GM12892 (cell line): Measurements from ENCODE around the gene LDB3.

Experiments
- POLR2A ChIP-seq: IDR thresholded peaks from 2 replicates; pipeline ENCODE4 v1.6.1; 2011; ENCODE audit warnings: low read depth, low read length, control low read depth
- POLR2AphosphoS5 ChIP-seq: IDR thresholded peaks from 2 replicates; pipeline ENCODE4 v1.6.1; 2011; ENCODE audit warnings: low read depth, low read length, control low read depth
- TAF1 ChIP-seq: IDR thresholded peaks from 2 replicates; pipeline ENCODE4 v1.6.1; 2011; ENCODE audit warnings: low read depth, mild to moderate bottlenecking, control low read depth, low read length, borderline replicate concordance

GRCh38 chr10:86661161-86662025 is 6.9 kb upstream of the LDB3 start:
- no peak for TF ChIP-seq POLR2A
- no peak for TF ChIP-seq POLR2AphosphoS5
- no peak for TF ChIP-seq TAF1
